Osteoblast (primary cell): Measurements from ENCODE around the gene GNPDA2. TPM values are rescaled to one million over a fixed set of nuclear protein-coding genes. Genes with fewer than 3 reads are reported as not detected.

Experiments used
- DNase-seq: peaks from one replicate; pipeline ENCODE4 v3.0.0; 2011; ENCODE audit warnings: low spot score, mixed read lengths; ENCODE audit not compliant: insufficient read length; ENCODE audit errors: missing footprints
- H2AFZ ChIP-seq: 2 replicates; pipeline ENCODE4 v1.6.0; 2011; ENCODE audit warnings: mild to moderate bottlenecking, low read length
- H3K27ac ChIP-seq: 2 replicates; pipeline ENCODE4 v1.5.1; 2011; ENCODE audit warnings: mild to moderate bottlenecking, low read depth, low read length, moderate library complexity
- H3K27me3 ChIP-seq: 2 replicates; pipeline ENCODE4 v1.6.0; 2012; ENCODE audit warnings: mild to moderate bottlenecking, control low read depth, inconsistent platforms, low read length, moderate library complexity; ENCODE audit not compliant: insufficient read depth
- H3K36me3 ChIP-seq: 2 replicates; pipeline ENCODE4 v1.5.1; 2011; ENCODE audit warnings: mild to moderate bottlenecking, low read length, control low read depth, moderate library complexity; ENCODE audit not compliant: insufficient read depth
- H3K4me1 ChIP-seq: 2 replicates; pipeline ENCODE4 v1.5.1; 2011; ENCODE audit warnings: mild to moderate bottlenecking, low read length, control low read depth, moderate library complexity; ENCODE audit not compliant: insufficient read depth
- H3K4me2 ChIP-seq: 2 replicates; pipeline ENCODE4 v1.6.0; 2011; ENCODE audit warnings: mild to moderate bottlenecking, low read length; ENCODE audit not compliant: insufficient read depth
- H3K4me3 ChIP-seq: fragments of 200-600 bp; sonication (generic); 3 replicates; pipeline ENCODE4 v1.5.1; 2012; ENCODE audit warnings: mild to moderate bottlenecking, low read length, inconsistent platforms; ENCODE audit not compliant: insufficient read depth
- H3K79me2 ChIP-seq: 2 replicates; pipeline ENCODE4 v1.6.0; 2012; ENCODE audit warnings: mild to moderate bottlenecking, low read length, control low read depth, inconsistent platforms; ENCODE audit not compliant: insufficient read depth
- H3K9me3 ChIP-seq: 2 replicates; pipeline ENCODE4 v1.5.1; 2011; ENCODE audit warnings: low read depth, low read length, control low read depth
- H4K20me1 ChIP-seq: 2 replicates; pipeline ENCODE4 v1.6.0; 2012; ENCODE audit warnings: mild to moderate bottlenecking, low read length, control low read depth; ENCODE audit not compliant: insufficient read depth
- CTCF ChIP-seq: IDR thresholded peaks from 2 replicates; pipeline ENCODE4 v1.5.1; 2011; ENCODE audit warnings: mild to moderate bottlenecking, low read depth, low read length, moderate library complexity; ENCODE audit errors: extremely low read depth
- total RNA-seq: library from RNA; depleted of rRNA; stranded (reverse); fragments of >200 nt; gene quantifications from 2 replicates; pipeline ENCODE4 v1.2.3, GENCODE V29; 2012

GNPDA2 gene
- total RNA-seq, 1 donor, result 25.3 TPM

GRCh38 chr4:44678094-44679041 lies 48.0 kb downstream of the GNPDA2 start, which contains the start of gene GUF1:
Gene GUF1 (plus strand): TSS chr4:44678420. CDS start chr4:44678623, 203 bp downstream.
- H3K79me2 ChIP-seq, result peaks cover 43% of the 10 kb centered on the region
- H3K4me2 ChIP-seq, result peak within 1 kb of the TSS; percentile 99
- no peaks in the 10 kb centered on the region for H3K27me3 ChIP-seq
- no peaks in the 10 kb centered on the region for H3K9me3 ChIP-seq
- TF ChIP-seq CTCF, result no peak
- H3K4me1 ChIP-seq, result peaks cover 13% of the 10 kb centered on the region
- H3K27ac ChIP-seq, result peak within 1 kb of the TSS; percentile 95
- peak; percentile 94 for DNase-seq
- peak within 1 kb of the TSS; percentile 99 for H2AFZ ChIP-seq
- H3K4me3 ChIP-seq, result peak within 1 kb of the TSS; percentile 90
- peaks cover 8% of the 10 kb centered on the region for H3K36me3 ChIP-seq
- H4K20me1 ChIP-seq, result no peaks in the 10 kb centered on the region

GRCh38 chr4:44675366-44675765 lies 51.0 kb downstream of the GNPDA2 start:
- Histone ChIP-seq H3K9me3 (no peaks in the 10 kb centered on the region), H3K4me2 (no peak overlapping the region), H3K36me3 (no peaks in the 10 kb centered on the region), H3K79me2 (peaks cover 28% of the 10 kb centered on the region), H3K27ac (no peak overlapping the region), H3K4me3 (no peak overlapping the region), H3K4me1 (peaks cover 13% of the 10 kb centered on the region), H4K20me1 (no peaks in the 10 kb centered on the region), H3K27me3 (no peaks in the 10 kb centered on the region), H2AFZ (no peak overlapping the region)
- DNase-seq, result no peak
- TF ChIP-seq CTCF, result no peak

- Histone ChIP-seq H3K36me3 (no peaks in the 10 kb centered on the region), H3K27ac (no peak overlapping the region), H3K9me3 (no peaks in the 10 kb centered on the region), H3K27me3 (no peaks in the 10 kb centered on the region), H4K20me1 (no peaks in the 10 kb centered on the region), H3K4me1 (peaks cover 8% of the 10 kb centered on the region), H3K4me2 (no peak overlapping the region), H3K79me2 (peaks cover 19% of the 10 kb centered on the region), H2AFZ (no peak overlapping the region), H3K4me3 (no peak overlapping the region)
- TF ChIP-seq CTCF, result peak; percentile 25
- DNase-seq, result peak; percentile 6
Observed at GRCh38 chr4:44674471-44674870, 51.9 kb downstream of the GNPDA2 start.

- no peak for DNase-seq
- Histone ChIP-seq H2AFZ (no peak overlapping the region), H3K9me3 (no peaks in the 10 kb centered on the region), H3K27me3 (no peaks in the 10 kb centered on the region), H3K27ac (no peak overlapping the region), H4K20me1 (no peaks in the 10 kb centered on the region), H3K36me3 (no peaks in the 10 kb centered on the region), H3K79me2 (no peaks in the 10 kb centered on the region), H3K4me3 (no peak overlapping the region), H3K4me1 (no peaks in the 10 kb centered on the region), H3K4me2 (no peak overlapping the region)
- no peak for TF ChIP-seq CTCF
Observed at GRCh38 chr4:44671636-44672035, 54.7 kb downstream of the GNPDA2 start.
